HG03521 (cell line): ENCODE data around the gene GNG7.
"Not testable (repeated sequence)": the region's sequence is repeated elsewhere in the genome, so short reads cannot be mapped to it uniquely, and the experiment has no call there.

Experiments
- ATAC-seq: cut with Tn5 transposase; IDR thresholded peaks from one replicate; pipeline ENCODE4 v1.9.1; 2021; ENCODE audit warnings: mild to moderate bottlenecking, moderate library complexity; ENCODE audit not compliant: unreplicated experiment

GNG7 gene

GRCh38 chr19:2579678-2580280, 122.7 kb downstream of the GNG7 start:
- no peak for ATAC-seq

GRCh38 chr19:2578901-2579677, 123.4 kb downstream of the GNG7 start:
- ATAC-seq: no peak

- ATAC-seq: no peak
Measured at GRCh38 chr19:2578391-2578890, 124.1 kb downstream of the GNG7 start.

- no peak for ATAC-seq
Measured at GRCh38 chr19:2577722-2578335, 124.7 kb downstream of the GNG7 start.

GRCh38 chr19:2575734-2576481, 126.6 kb downstream of the GNG7 start:
- no peak for ATAC-seq

- ATAC-seq: no peak
Measured at GRCh38 chr19:2574971-2575630, 127.4 kb downstream of the GNG7 start.

GRCh38 chr19:2574478-2574931, 128.0 kb downstream of the GNG7 start:
- no peak for ATAC-seq

GRCh38 chr19:2573916-2574315, 128.6 kb downstream of the GNG7 start:
- no peak for ATAC-seq

- not testable (repeated sequence) for ATAC-seq
Measured at GRCh38 chr19:2572152-2572551, 130.3 kb downstream of the GNG7 start.

- ATAC-seq: no peak
Measured at GRCh38 chr19:2569596-2570465, 132.7 kb downstream of the GNG7 start.

- no peak for ATAC-seq
Measured at GRCh38 chr19:2567996-2568395, 134.5 kb downstream of the GNG7 start.

GRCh38 chr19:2567580-2567979, 134.9 kb downstream of the GNG7 start:
- no peak for ATAC-seq

GRCh38 chr19:2563546-2563945, 138.9 kb downstream of the GNG7 start:
- not testable (repeated sequence) for ATAC-seq

- ATAC-seq: peak; percentile 61
Measured at GRCh38 chr19:2561895-2562294, 140.6 kb downstream of the GNG7 start.

GRCh38 chr19:2561221-2561620, 141.3 kb downstream of the GNG7 start:
- ATAC-seq: no peak

- no peak for ATAC-seq
Measured at GRCh38 chr19:2560369-2560768, 142.1 kb downstream of the GNG7 start.

GRCh38 chr19:2558543-2558942, 144.0 kb downstream of the GNG7 start:
- ATAC-seq: no peak

- not testable (repeated sequence) for ATAC-seq
Measured at GRCh38 chr19:2558131-2558530, 144.4 kb downstream of the GNG7 start.

- no peak for ATAC-seq
Measured at GRCh38 chr19:2557093-2557440, 145.4 kb downstream of the GNG7 start.
